H1 (cell line): Measurements from ENCODE around the gene GRK5. TPM values are rescaled to one million over a fixed set of nuclear protein-coding genes. Genes with fewer than 3 reads are reported as not detected.

Experiments
- EZH2 ChIP-seq: fragments of 200-600 bp; sonication (generic); IDR thresholded peaks from 2 replicates; pipeline ENCODE4 v1.7.1; 2012; ENCODE audit warnings: low read depth, mild to moderate bottlenecking, moderate library complexity, low read length, inconsistent platforms; ENCODE audit not compliant: severe bottlenecking
- JUND ChIP-seq: IDR thresholded peaks from 2 replicates; pipeline ENCODE4 v1.6.1; 2011; ENCODE audit warnings: mild to moderate bottlenecking, improper control_type of control experiment, low read length
- MAX ChIP-seq: IDR thresholded peaks from 2 replicates; pipeline ENCODE4 v1.6.1; 2012; ENCODE audit warnings: inconsistent platforms
- POU5F1 ChIP-seq: IDR thresholded peaks from 2 replicates; pipeline ENCODE4 v1.6.1; 2011; ENCODE audit warnings: low read depth, mild to moderate bottlenecking, low read length, moderate library complexity
- RAD21 ChIP-seq, 2 experiments: IDR thresholded peaks in 1 of 2; conservative IDR thresholded peaks in 1 of 2; 2 replicates each; pipeline ENCODE4 v1.6.1; 2011; ENCODE audit warnings: low read depth in 2 of 2, low read length in 2 of 2, improper control_type of control experiment in 1 of 2, inconsistent platforms in 1 of 2, mild to moderate bottlenecking in 1 of 2, moderate library complexity in 1 of 2
- RNF2 ChIP-seq: fragments of 200-900, 300-1000 bp; sonication (generic); IDR thresholded peaks from 2 replicates; pipeline ENCODE4 v1.7.1; 2016; ENCODE audit warnings: borderline replicate concordance, low read depth, mild to moderate bottlenecking, antibody characterized with exemption, low read length; ENCODE audit not compliant: poor library complexity, severe bottlenecking; ENCODE audit errors: missing control alignments
- TAF1 ChIP-seq: IDR thresholded peaks from 2 replicates; pipeline ENCODE4 v1.6.1; 2011; ENCODE audit warnings: mild to moderate bottlenecking, low read depth, low read length
- TBP ChIP-seq: IDR thresholded peaks from 2 replicates; pipeline ENCODE4 v1.6.1; 2011; ENCODE audit warnings: low read depth, low read length, improper control_type of control experiment
- USF2 ChIP-seq: IDR thresholded peaks from 2 replicates; pipeline ENCODE4 v1.6.1; 2011; ENCODE audit warnings: low read length, improper control_type of control experiment
- polyA plus RNA-seq, 7 experiments: library from polyadenylated mRNA; depleted of rRNA in 3 of 7; stranded (reverse) in 5 of 7; unstranded in 2 of 7; fragments of >200 nt in 5 of 7; fragments of 200-250 nt in 2 of 7; gene quantifications; 1 replicate in 5 of 7; 2 replicates in 1 of 7; 4 replicates in 1 of 7; pipeline versions ENCODE4 v1.2.1 to v1.2.3, GENCODE V29; 2011 to 2013; ENCODE audit warnings: missing spikeins in 2 of 7, mixed read lengths in 2 of 7
- total RNA-seq: library from RNA; stranded (reverse); fragmentation: NEBNext Ultra II Directional; extraction: Animal tissue kit (Norgen Biotek cat#: 25700); gene quantifications from 2 replicates; pipeline ENCODE4 v1.2.1, GENCODE V29; 2021

GRK5 gene
- total and polyA plus RNA-seq, 2 of the 8 experiments (the other 6 are each of a cell fraction or from before 2014, with no cell fraction given), result 0.54 to 2.5 TPM

GRCh38 chr10:119285495-119286267, 78.3 kb downstream of the GRK5 start (continued):
- TF ChIP-seq USF2 (no peak), EZH2 (no peak), TBP (no peak), TAF1 (no peak), RNF2 (no peak), RAD21 (IDR thresholded peaks at IDR 0.05 in 1 of 2, conservative IDR thresholded peaks at IDR 0.05 in 1 of 2; ENCODE audit: low read depth in 2 of 2, low read length in 2 of 2) (no peak), JUND (no peak), MAX (no peak), POU5F1 (no peak)
